H1 (cell line): Measurements from ENCODE around the gene TMEM129. TPM values are rescaled to one million over a fixed set of nuclear protein-coding genes. Genes with fewer than 3 reads are reported as not detected.
A peak's percentile ranks its signal among the peaks of the same experiment; 100 is the strongest.

ENCODE experiments used
- CTCF ChIA-PET: fragments of 300-600 bp; sonication (Branson Sonifier 250); formaldehyde crosslinking; loops from one replicate; lab custom pipeline; 2021; ENCODE audit not compliant: partially characterized antibody; lab: Charles Lee
- POLR2A ChIA-PET: fragments of 300-600 bp; sonication (Branson Sonifier 250); formaldehyde crosslinking; loops from one replicate; lab custom pipeline; 2021; ENCODE audit warnings: inconsistent platforms; ENCODE audit not compliant: partially characterized antibody; lab: Charles Lee
- DNase-seq, 2 experiments: peaks; one replicate each; pipeline versions ENCODE4 v3.0.0 to v3.0.0-alpha.2; 2010 to 2022; ENCODE audit warnings: low spot score in 2 of 2, low read depth in 1 of 2, mixed read lengths in 1 of 2
- FAIRE-seq: peaks from 2 replicates; lab custom pipeline; 2011; peaks lifted over from hg19 to GRCh38; lab: Jason Lieb, UNC
- H2AFZ ChIP-seq: 2 replicates; pipeline ENCODE4 v1.8.1; 2012; ENCODE audit warnings: low read length, inconsistent platforms
- H2AK5ac ChIP-seq: 2 replicates; pipeline ENCODE4 v1.6.1; 2013; ENCODE audit warnings: low read depth, low read length
- H2BK120ac ChIP-seq: replicated peaks from 2 replicates; pipeline ENCODE3; 2013; ENCODE audit warnings: low read depth, low read length, inconsistent platforms
- H2BK12ac ChIP-seq: 2 replicates; pipeline ENCODE4 v1.6.1; 2013; ENCODE audit warnings: low read depth, low read length
- H2BK15ac ChIP-seq: 2 replicates; pipeline ENCODE4 v1.6.1; 2013; ENCODE audit warnings: low read length
- H2BK20ac ChIP-seq: 2 replicates; pipeline ENCODE4 v1.6.1; 2013; ENCODE audit warnings: low read length
- H2BK5ac ChIP-seq: 2 replicates; pipeline ENCODE4 v1.6.1; 2013; ENCODE audit warnings: low read depth, low read length
- H3K14ac ChIP-seq: 2 replicates; pipeline ENCODE4 v1.6.1; 2013; ENCODE audit warnings: inconsistent platforms; ENCODE audit not compliant: insufficient read length
- H3K18ac ChIP-seq: 2 replicates; pipeline ENCODE4 v1.6.1; 2013; ENCODE audit warnings: low read length; ENCODE audit errors: extremely low read depth
- H3K23ac ChIP-seq: 2 replicates; pipeline ENCODE4 v1.6.1; 2013; ENCODE audit warnings: inconsistent platforms; ENCODE audit not compliant: insufficient read length
- H3K23me2 ChIP-seq: 2 replicates; pipeline ENCODE4 v1.6.1; 2013; ENCODE audit warnings: low read depth, low read length
- H3K27ac ChIP-seq: 2 replicates; pipeline ENCODE4 v1.6.1; 2011; ENCODE audit warnings: low read depth, low read length, inconsistent platforms
- H3K27me3 ChIP-seq, 4 experiments: replicated peaks in 1 of 4; 1 replicate in 1 of 4; 2 replicates in 3 of 4; pipeline versions ENCODE4 v1.6.1 to v1.8.1; 2011 to 2013; ENCODE audit warnings: low read length in 3 of 4, mild to moderate bottlenecking in 3 of 4, inconsistent platforms in 2 of 4, mixed read lengths in 2 of 4, moderate library complexity in 1 of 4; ENCODE audit not compliant: control insufficient read depth in 3 of 4, insufficient read depth in 3 of 4; ENCODE audit errors: extremely low read depth in 1 of 4
- H3K36me3 ChIP-seq, 4 experiments: 2 replicates each; pipeline versions ENCODE4 v1.6.1 to v1.8.1; 2011 to 2013; ENCODE audit warnings: mild to moderate bottlenecking in 4 of 4, low read length in 3 of 4, moderate library complexity in 2 of 4, control low read depth in 1 of 4, inconsistent platforms in 1 of 4; ENCODE audit not compliant: insufficient read depth in 4 of 4, control insufficient read depth in 2 of 4
- H3K4ac ChIP-seq: replicated peaks from 2 replicates; pipeline ENCODE3; 2013; ENCODE audit warnings: low read length, low read depth, mixed read lengths, inconsistent platforms; ENCODE audit not compliant: insufficient read length
- H3K4me1 ChIP-seq, 4 experiments: replicated peaks in 1 of 4; 1 replicate in 1 of 4; 2 replicates in 3 of 4; pipeline versions ENCODE4 v1.6.1 to v1.8.1; 2011 to 2013; ENCODE audit warnings: low read length in 3 of 4, inconsistent platforms in 2 of 4, mixed read lengths in 1 of 4; ENCODE audit not compliant: insufficient read depth in 4 of 4, control insufficient read depth in 3 of 4
- H3K4me2 ChIP-seq, 2 experiments: 2 replicates each; pipeline versions ENCODE4 v1.6.1 to v1.8.1; 2011 to 2013; ENCODE audit warnings: low read depth in 2 of 2, low read length in 2 of 2, control low read depth in 1 of 2, inconsistent platforms in 1 of 2, mild to moderate bottlenecking in 1 of 2; ENCODE audit not compliant: insufficient read depth in 1 of 2
- H3K4me3 ChIP-seq, 4 experiments: fragments of 200-600, 300-600 bp in 1 of 4; sonication (generic), shearing (Covaris generic), sonication (Bioruptor Twin) in 1 of 4; 2 replicates each; pipeline versions ENCODE4 v1.5.1 to v1.8.1; 2011 to 2016; ENCODE audit warnings: low read length in 4 of 4, low read depth in 3 of 4, control low read depth in 2 of 4, inconsistent platforms in 2 of 4, mild to moderate bottlenecking in 2 of 4, mixed read lengths in 1 of 4, moderate library complexity in 1 of 4; ENCODE audit not compliant: insufficient read depth in 2 of 4; ENCODE audit errors: extremely low read depth in 1 of 4
- H3K56ac ChIP-seq: replicated peaks from 2 replicates; pipeline ENCODE3; 2013; ENCODE audit warnings: low read depth, mild to moderate bottlenecking, mixed read lengths, low read length, inconsistent platforms; ENCODE audit not compliant: insufficient read length
- H3K79me1 ChIP-seq: 2 replicates; pipeline ENCODE4 v1.6.1; 2013; ENCODE audit warnings: low read depth, low read length, control low read depth
- H3K79me2 ChIP-seq, 2 experiments: 2 replicates each; pipeline versions ENCODE4 v1.6.1 to v1.8.1; 2012 to 2013; ENCODE audit warnings: low read length in 2 of 2, mild to moderate bottlenecking in 2 of 2, inconsistent platforms in 1 of 2; ENCODE audit not compliant: insufficient read depth in 2 of 2, control insufficient read depth in 1 of 2
- H3K9ac ChIP-seq, 4 experiments: replicated peaks in 1 of 4; 1 replicate in 1 of 4; 2 replicates in 3 of 4; pipeline versions ENCODE4 v1.6.1 to v1.8.1; 2011 to 2013; ENCODE audit warnings: low read depth in 3 of 4, low read length in 3 of 4, control low read depth in 2 of 4, mild to moderate bottlenecking in 2 of 4, moderate library complexity in 2 of 4, inconsistent platforms in 1 of 4; ENCODE audit errors: extremely low read depth in 1 of 4
- H3K9me3 ChIP-seq, 2 experiments: 2 replicates each; pipeline versions ENCODE4 v1.6.1 to v1.8.1; 2012 to 2013; ENCODE audit warnings: mild to moderate bottlenecking in 2 of 2, moderate library complexity in 2 of 2, control low read depth in 1 of 2, inconsistent platforms in 1 of 2, low read depth in 1 of 2, low read length in 1 of 2, mixed read lengths in 1 of 2; ENCODE audit not compliant: insufficient read depth in 2 of 2
- H4K20me1 ChIP-seq, 2 experiments: replicated peaks in 1 of 2; 2 replicates each; pipeline versions ENCODE3 to v1.8.1; 2011 to 2013; ENCODE audit warnings: inconsistent platforms in 2 of 2, low read length in 2 of 2, mild to moderate bottlenecking in 1 of 2; ENCODE audit not compliant: insufficient read depth in 2 of 2, control insufficient read depth in 1 of 2
- H4K5ac ChIP-seq: 2 replicates; pipeline ENCODE4 v1.6.1; 2013; ENCODE audit warnings: low read length, low read depth, mixed read lengths, inconsistent platforms; ENCODE audit not compliant: insufficient read length
- H4K8ac ChIP-seq: 2 replicates; pipeline ENCODE4 v1.8.0; 2013; ENCODE audit warnings: mild to moderate bottlenecking, moderate library complexity, low read length, inconsistent platforms; ENCODE audit not compliant: insufficient read depth; ENCODE audit errors: extremely low read depth
- H4K91ac ChIP-seq: replicated peaks from 2 replicates; pipeline ENCODE3; 2013; ENCODE audit warnings: low read length, mixed read lengths, inconsistent platforms; ENCODE audit not compliant: insufficient read length
- BRCA1 ChIP-seq: IDR thresholded peaks from 2 replicates; pipeline ENCODE4 v1.6.1; 2012; ENCODE audit warnings: low read depth, low read length, improper control_type of control experiment
- CREB1 ChIP-seq: IDR thresholded peaks from 2 replicates; pipeline ENCODE4 v1.6.1; 2012; ENCODE audit warnings: inconsistent platforms
- HDAC2 ChIP-seq, 2 experiments: fragments of 300-600 bp in 1 of 2; sonication (generic) in 1 of 2; IDR thresholded peaks; 2 replicates each; pipeline ENCODE4 v1.6.1; 2011 to 2012; ENCODE audit warnings: low read depth in 2 of 2, low read length in 2 of 2, mild to moderate bottlenecking in 2 of 2, moderate library complexity in 2 of 2, borderline replicate concordance in 1 of 2, inconsistent platforms in 1 of 2
- KDM5A ChIP-seq: fragments of 200-600 bp; IDR thresholded peaks from 2 replicates; pipeline ENCODE4 v1.7.1; 2012; ENCODE audit warnings: mild to moderate bottlenecking, low read length, inconsistent platforms, mixed read lengths
- NRF1 ChIP-seq: IDR thresholded peaks from 2 replicates; pipeline ENCODE4 v1.6.1; 2011; ENCODE audit warnings: mild to moderate bottlenecking, low read depth, low read length, improper control_type of control experiment
- YY1 ChIP-seq: IDR thresholded peaks from 2 replicates; pipeline ENCODE4 v1.6.1; 2011; ENCODE audit warnings: low read depth, mild to moderate bottlenecking, low read length
- WGBS, 2 experiments: shearing (Covaris generic) in 1 of 2; methylation state at CpG; one replicate each; pipeline versions ENCODE4 v1.1.6 to v1.1.7; 2013 to 2015; ENCODE audit warnings: low lambda C conversion rate in 2 of 2, mixed read lengths in 2 of 2, inconsistent platforms in 1 of 2, low coverage in 1 of 2, missing lambda C conversion rate in 1 of 2; ENCODE audit not compliant: insufficient replicate concordance in 2 of 2, insufficient coverage in 1 of 2, insufficient read length in 1 of 2; ENCODE audit errors: extremely low coverage in 1 of 2, missing lambda C conversion rate in 1 of 2; 5-methylcytosine and 5-hydroxymethylcytosine counted together
- polyA plus RNA-seq, 7 experiments: library from polyadenylated mRNA; depleted of rRNA in 3 of 7; stranded (reverse) in 5 of 7; unstranded in 2 of 7; fragments of >200 nt in 5 of 7; fragments of 200-250 nt in 2 of 7; gene quantifications; 1 replicate in 5 of 7; 2 replicates in 1 of 7; 4 replicates in 1 of 7; pipeline versions ENCODE4 v1.2.1 to v1.2.3, GENCODE V29; 2011 to 2013; ENCODE audit warnings: missing spikeins in 2 of 7, mixed read lengths in 2 of 7
- total RNA-seq: library from RNA; stranded (reverse); fragmentation: NEBNext Ultra II Directional; extraction: Animal tissue kit (Norgen Biotek cat#: 25700); gene quantifications from 2 replicates; pipeline ENCODE4 v1.2.1, GENCODE V29; 2021
- TF ChIP-seq, protein P1 (sequence below): IDR thresholded peaks from 2 replicates; pipeline ENCODE4 v1.6.1; 2012; ENCODE audit warnings: inconsistent platforms
- TF ChIP-seq, protein P2 (sequence below): IDR thresholded peaks from 2 replicates; pipeline ENCODE4 v1.6.1; 2011; ENCODE audit warnings: low read length, improper control_type of control experiment

TMEM129 gene
- total and polyA plus RNA-seq, 2 of the 8 experiments (the other 6 are each of a cell fraction or from before 2014, with no cell fraction given), result 31.5 to 58.7 TPM

DNA sequence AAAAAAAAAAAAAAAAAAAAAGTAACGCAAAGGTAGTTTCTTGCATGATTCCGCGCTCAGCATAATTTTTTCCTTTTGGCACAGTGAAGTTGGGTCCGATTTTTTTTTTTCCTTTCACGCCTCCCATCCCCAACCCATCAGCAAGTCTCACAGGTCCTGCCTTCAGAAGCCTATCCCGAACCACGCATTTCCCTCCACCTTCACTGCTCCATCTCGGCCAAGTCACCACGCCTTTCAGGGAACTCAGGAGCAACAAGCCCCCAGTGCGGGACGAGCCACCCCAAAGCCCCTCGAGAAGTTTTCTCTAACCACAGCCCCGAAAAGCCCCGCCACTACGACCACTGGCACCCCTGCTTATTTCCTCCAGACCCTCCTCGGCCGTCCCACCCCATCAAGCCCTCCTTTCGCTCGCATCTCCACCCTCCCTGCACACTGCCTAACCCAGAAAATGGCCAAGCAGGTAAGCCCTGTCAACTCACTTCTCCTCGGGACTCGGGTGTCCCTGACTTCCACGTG, 10.0 kb downstream of the TMEM129 start:
- Histone ChIP-seq H2AK5ac (peak overlapping the region; percentile 75; the same call in 1 of the 2 replicates), H2AFZ (no peak overlapping the region), H4K20me1 (peaks cover 3 to 20% of the 10 kb centered on the region in 2 experiments), H4K8ac (peak overlapping the region; percentile 45; the same call in 1 of the 2 replicates), H3K27me3 (no peaks in the 10 kb centered on the region), H3K4ac (no peak overlapping the region), H3K4me2 (peak overlapping the region; percentile 84 to 86), H3K36me3 (peaks cover 0 to 12% (median 4%) of the 10 kb centered on the region in 4 experiments; a peak in 4 of 8 replicates), H3K56ac (peak overlapping the region; percentile 24), H4K5ac (no peak overlapping the region), H4K91ac (no peak overlapping the region), H3K9me3 (no peaks in the 10 kb centered on the region), H3K79me1 (peaks cover 13% of the 10 kb centered on the region), H2BK5ac (no peak overlapping the region), H3K23ac (no peak overlapping the region), H3K79me2 (peaks cover 13 to 38% of the 10 kb centered on the region in 2 experiments), H3K9ac (peak overlapping the region in 3 of 4 experiments; percentile 87 to 90 (median 88); a peak in 6 of 7 replicates), H3K14ac (no peak overlapping the region), H3K23me2 (peaks cover 12% of the 10 kb centered on the region; the same call in 1 of the 2 replicates), H2BK120ac (no peak overlapping the region), H2BK20ac (no peak overlapping the region), H3K18ac (peak overlapping the region; percentile 32), H2BK15ac (no peak overlapping the region), H3K27ac (no peak overlapping the region), H2BK12ac (0 out of 2 replicates have a peak overlapping the region, but pooled peaks have one; percentile 27), H3K4me1 (peaks cover 0 to 12% (median 3%) of the 10 kb centered on the region in 4 experiments; a peak in 5 of 7 replicates), H3K4me3 (peak overlapping the region; percentile 52 to 89 (median 86))
- no peak for FAIRE-seq
- TF ChIP-seq YY1 (no peak), NRF1 (no peak), KDM5A (no peak), HDAC2 (IDR thresholded peaks at IDR 0.05; ENCODE audit: borderline replicate concordance in 1 of 2, low read depth in 2 of 2, low read length in 2 of 2) (no peak), CREB1 (no peak), BRCA1 (no peak)
- TF ChIP-seq, protein P1, sequence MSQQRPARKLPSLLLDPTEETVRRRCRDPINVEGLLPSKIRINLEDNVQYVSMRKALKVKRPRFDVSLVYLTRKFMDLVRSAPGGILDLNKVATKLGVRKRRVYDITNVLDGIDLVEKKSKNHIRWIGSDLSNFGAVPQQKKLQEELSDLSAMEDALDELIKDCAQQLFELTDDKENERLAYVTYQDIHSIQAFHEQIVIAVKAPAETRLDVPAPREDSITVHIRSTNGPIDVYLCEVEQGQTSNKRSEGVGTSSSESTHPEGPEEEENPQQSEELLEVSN, result peak; percentile 24
- TF ChIP-seq, protein P2, sequence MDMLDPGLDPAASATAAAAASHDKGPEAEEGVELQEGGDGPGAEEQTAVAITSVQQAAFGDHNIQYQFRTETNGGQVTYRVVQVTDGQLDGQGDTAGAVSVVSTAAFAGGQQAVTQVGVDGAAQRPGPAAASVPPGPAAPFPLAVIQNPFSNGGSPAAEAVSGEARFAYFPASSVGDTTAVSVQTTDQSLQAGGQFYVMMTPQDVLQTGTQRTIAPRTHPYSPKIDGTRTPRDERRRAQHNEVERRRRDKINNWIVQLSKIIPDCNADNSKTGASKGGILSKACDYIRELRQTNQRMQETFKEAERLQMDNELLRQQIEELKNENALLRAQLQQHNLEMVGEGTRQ, result no peak
- CTCF ChIA-PET, result no interaction called here
- DNase-seq, result no peak
- POLR2A ChIA-PET, result interaction anchor here (0.8 to 7.9 kb wide), 9 partner anchors 8 to 100 kb away, joined by 3 to 100 read pairs (median 6); partner anchors contain the start of genes FGFR3, TACC3 and TMEM129
- WGBS, 2 experiments, result 23% methylated on average over 20 of the region's 22 CpGs; no CpG with 5 or more reads in 1 of the 2 experiments
